Measurements from ENCODE around the gene PCGF1. TPM values are rescaled to one million over a fixed set of nuclear protein-coding genes. Genes with fewer than 3 reads are reported as not detected.

PCGF1 gene
- total and polyA plus RNA-seq, 9 of the 15 experiments (the other 6 are each of a cell fraction or from before 2014, with no cell fraction given), result 20.3 to 45.7 (median 29.3) TPM

DNA sequence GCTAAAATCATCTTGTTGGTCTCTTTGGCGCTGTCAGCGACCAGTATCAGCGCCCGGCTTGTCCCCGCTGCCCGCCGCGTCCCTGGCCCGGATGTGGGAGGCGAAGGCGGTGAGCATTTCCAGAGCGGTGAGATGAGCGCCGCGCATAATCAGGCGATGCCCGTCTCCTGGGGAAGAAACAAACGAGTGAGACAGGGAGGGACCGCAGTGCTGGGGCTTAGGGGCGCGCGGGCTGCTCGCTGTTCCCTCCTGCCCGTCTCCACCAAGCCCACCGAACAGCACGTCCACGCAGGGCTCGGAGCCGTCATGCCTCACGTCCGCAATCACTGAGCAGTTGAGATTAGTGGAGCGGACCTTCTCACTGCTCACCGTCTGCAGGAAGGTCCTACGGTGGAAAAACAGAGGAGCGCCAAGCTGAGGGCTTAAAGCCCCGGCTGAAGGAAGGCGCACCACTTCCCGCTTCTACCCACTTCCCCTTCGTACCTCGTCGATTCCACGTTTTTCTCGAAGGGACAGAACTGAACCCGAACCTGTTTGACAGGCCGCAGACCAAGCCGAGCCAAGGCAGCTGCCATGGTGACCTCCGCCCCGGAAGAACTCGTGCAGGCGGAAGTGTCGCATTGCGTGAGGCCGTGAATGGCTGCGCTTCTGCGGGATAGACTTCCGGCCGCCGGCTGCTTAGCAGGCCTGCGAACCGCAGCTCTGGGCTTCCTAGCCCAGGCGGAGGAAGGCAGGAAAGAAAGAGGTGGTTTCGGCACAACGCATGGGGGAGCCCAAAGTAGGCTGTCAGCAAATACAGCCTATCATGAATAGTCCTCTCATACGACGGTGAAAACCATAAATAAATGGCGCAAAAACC is 35.2 kb downstream of the PCGF1 start, which contains the start of gene MRPL53 (continued):
- TF ChIP-seq, protein P1, sequence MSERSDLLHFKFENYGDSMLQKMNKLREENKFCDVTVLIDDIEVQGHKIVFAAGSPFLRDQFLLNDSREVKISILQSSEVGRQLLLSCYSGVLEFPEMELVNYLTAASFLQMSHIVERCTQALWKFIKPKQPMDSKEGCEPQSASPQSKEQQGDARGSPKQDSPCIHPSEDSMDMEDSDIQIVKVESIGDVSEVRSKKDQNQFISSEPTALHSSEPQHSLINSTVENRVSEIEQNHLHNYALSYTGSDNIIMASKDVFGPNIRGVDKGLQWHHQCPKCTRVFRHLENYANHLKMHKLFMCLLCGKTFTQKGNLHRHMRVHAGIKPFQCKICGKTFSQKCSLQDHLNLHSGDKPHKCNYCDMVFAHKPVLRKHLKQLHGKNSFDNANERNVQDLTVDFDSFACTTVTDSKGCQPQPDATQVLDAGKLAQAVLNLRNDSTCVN (CRISPR knock-in tag; IDR thresholded peaks at IDR 0.05), result peak; percentile 72; the same call in 1 of the 2 replicates
- TF ChIP-seq, protein P2, sequence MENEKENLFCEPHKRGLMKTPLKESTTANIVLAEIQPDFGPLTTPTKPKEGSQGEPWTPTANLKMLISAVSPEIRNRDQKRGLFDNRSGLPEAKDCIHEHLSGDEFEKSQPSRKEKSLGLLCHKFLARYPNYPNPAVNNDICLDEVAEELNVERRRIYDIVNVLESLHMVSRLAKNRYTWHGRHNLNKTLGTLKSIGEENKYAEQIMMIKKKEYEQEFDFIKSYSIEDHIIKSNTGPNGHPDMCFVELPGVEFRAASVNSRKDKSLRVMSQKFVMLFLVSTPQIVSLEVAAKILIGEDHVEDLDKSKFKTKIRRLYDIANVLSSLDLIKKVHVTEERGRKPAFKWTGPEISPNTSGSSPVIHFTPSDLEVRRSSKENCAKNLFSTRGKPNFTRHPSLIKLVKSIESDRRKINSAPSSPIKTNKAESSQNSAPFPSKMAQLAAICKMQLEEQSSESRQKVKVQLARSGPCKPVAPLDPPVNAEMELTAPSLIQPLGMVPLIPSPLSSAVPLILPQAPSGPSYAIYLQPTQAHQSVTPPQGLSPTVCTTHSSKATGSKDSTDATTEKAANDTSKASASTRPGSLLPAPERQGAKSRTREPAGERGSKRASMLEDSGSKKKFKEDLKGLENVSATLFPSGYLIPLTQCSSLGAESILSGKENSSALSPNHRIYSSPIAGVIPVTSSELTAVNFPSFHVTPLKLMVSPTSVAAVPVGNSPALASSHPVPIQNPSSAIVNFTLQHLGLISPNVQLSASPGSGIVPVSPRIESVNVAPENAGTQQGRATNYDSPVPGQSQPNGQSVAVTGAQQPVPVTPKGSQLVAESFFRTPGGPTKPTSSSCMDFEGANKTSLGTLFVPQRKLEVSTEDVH (IDR thresholded peaks at IDR 0.05; ENCODE audit: low read depth, partially characterized antibody), result peak; percentile 94
- TF ChIP-seq ZNF143 (CRISPR knock-in tag; IDR thresholded peaks at IDR 0.05) (no peak), SMARCA5 (IDR thresholded peaks at IDR 0.05) (no peak), HNRNPUL1 (IDR thresholded peaks at IDR 0.05; ENCODE audit: low read length) (no peak), MIER1 (IDR thresholded peaks at IDR 0.05; ENCODE audit: low read depth) (no peak), ZFP1 (CRISPR knock-in tag; IDR thresholded peaks at IDR 0.05) (0 out of 2 replicates have a peak, but pooled peaks have one; percentile 45), NR1H2 (CRISPR knock-in tag; IDR thresholded peaks at IDR 0.05) (no peak), POLR2AphosphoS5 (IDR thresholded peaks at IDR 0.05; ENCODE audit: control insufficient read depth, insufficient read depth, low read depth, low read length) (peak; percentile 93), POLR3A (IDR thresholded peaks at IDR 0.05; ENCODE audit: borderline replicate concordance, extremely low read depth, insufficient read depth, insufficient read length) (no peak), ZNF764 (CRISPR knock-in tag; IDR thresholded peaks at IDR 0.05; ENCODE audit: low read depth) (no peak), BACH1 (tag; IDR thresholded peaks at IDR 0.05) (no peak)
- TF ChIP-seq, protein P3, sequence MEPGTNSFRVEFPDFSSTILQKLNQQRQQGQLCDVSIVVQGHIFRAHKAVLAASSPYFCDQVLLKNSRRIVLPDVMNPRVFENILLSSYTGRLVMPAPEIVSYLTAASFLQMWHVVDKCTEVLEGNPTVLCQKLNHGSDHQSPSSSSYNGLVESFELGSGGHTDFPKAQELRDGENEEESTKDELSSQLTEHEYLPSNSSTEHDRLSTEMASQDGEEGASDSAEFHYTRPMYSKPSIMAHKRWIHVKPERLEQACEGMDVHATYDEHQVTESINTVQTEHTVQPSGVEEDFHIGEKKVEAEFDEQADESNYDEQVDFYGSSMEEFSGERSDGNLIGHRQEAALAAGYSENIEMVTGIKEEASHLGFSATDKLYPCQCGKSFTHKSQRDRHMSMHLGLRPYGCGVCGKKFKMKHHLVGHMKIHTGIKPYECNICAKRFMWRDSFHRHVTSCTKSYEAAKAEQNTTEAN (CRISPR knock-in tag; IDR thresholded peaks at IDR 0.05), result no peak
- TF ChIP-seq, protein P4, sequence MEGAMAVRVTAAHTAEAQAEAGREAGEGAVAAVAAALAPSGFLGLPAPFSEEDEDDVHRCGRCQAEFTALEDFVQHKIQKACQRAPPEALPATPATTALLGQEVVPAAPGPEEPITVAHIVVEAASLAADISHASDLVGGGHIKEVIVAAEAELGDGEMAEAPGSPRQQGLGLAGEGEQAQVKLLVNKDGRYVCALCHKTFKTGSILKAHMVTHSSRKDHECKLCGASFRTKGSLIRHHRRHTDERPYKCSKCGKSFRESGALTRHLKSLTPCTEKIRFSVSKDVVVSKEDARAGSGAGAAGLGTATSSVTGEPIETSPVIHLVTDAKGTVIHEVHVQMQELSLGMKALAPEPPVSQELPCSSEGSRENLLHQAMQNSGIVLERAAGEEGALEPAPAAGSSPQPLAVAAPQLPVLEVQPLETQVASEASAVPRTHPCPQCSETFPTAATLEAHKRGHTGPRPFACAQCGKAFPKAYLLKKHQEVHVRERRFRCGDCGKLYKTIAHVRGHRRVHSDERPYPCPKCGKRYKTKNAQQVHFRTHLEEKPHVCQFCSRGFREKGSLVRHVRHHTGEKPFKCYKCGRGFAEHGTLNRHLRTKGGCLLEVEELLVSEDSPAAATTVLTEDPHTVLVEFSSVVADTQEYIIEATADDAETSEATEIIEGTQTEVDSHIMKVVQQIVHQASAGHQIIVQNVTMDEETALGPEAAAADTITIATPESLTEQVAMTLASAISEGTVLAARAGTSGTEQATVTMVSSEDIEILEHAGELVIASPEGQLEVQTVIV (CRISPR knock-in tag; IDR thresholded peaks at IDR 0.05; ENCODE audit: borderline replicate concordance), result peak; percentile 85
- TF ChIP-seq, protein P5, sequence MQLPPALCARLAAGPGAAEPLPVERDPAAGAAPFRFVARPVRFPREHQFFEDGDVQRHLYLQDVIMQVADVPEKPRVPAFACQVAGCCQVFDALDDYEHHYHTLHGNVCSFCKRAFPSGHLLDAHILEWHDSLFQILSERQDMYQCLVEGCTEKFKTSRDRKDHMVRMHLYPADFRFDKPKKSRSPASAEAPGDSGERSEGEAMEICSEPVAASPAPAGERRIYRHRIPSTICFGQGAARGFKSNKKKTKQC (CRISPR knock-in tag; IDR thresholded peaks at IDR 0.05), result peak; percentile 68; the same call in 1 of the 2 replicates
- TF ChIP-seq, protein P6, sequence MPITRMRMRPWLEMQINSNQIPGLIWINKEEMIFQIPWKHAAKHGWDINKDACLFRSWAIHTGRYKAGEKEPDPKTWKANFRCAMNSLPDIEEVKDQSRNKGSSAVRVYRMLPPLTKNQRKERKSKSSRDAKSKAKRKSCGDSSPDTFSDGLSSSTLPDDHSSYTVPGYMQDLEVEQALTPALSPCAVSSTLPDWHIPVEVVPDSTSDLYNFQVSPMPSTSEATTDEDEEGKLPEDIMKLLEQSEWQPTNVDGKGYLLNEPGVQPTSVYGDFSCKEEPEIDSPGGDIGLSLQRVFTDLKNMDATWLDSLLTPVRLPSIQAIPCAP (CRISPR knock-in tag; IDR thresholded peaks at IDR 0.05; ENCODE audit: borderline replicate concordance), result no peak

All from K562 (cell line).